Measurements from ENCODE around the gene EFNB2. TPM values are rescaled to one million over a fixed set of nuclear protein-coding genes. Genes with fewer than 3 reads are reported as not detected.

EFNB2 gene
- total RNA-seq, 4 donors from 2014 or later = 4.6 to 32.6 (median 15.9) TPM

- TF ChIP-seq CTCF (IDR thresholded peaks at IDR 0.05; ENCODE audit: low read depth) = no peak
Observed at GRCh38 chr13:106560821-106561220, 25.4 kb upstream of the EFNB2 start.

- TF ChIP-seq CTCF (IDR thresholded peaks at IDR 0.05; ENCODE audit: low read depth) = no peak
Observed at GRCh38 chr13:106558527-106558926, 23.1 kb upstream of the EFNB2 start.

- no peak for TF ChIP-seq CTCF (IDR thresholded peaks at IDR 0.05; ENCODE audit: low read depth)
Observed at GRCh38 chr13:106555631-106556328, 20.3 kb upstream of the EFNB2 start.

GRCh38 chr13:106551751-106552150, 16.3 kb upstream of the EFNB2 start:
- no peak for TF ChIP-seq CTCF (IDR thresholded peaks at IDR 0.05; ENCODE audit: low read depth)

GRCh38 chr13:106551350-106551749, 15.9 kb upstream of the EFNB2 start:
- no peak for TF ChIP-seq CTCF (IDR thresholded peaks at IDR 0.05; ENCODE audit: low read depth)

GRCh38 chr13:106550570-106551135, 15.2 kb upstream of the EFNB2 start:
- TF ChIP-seq CTCF (IDR thresholded peaks at IDR 0.05; ENCODE audit: low read depth) = no peak

- no peak for TF ChIP-seq CTCF (IDR thresholded peaks at IDR 0.05; ENCODE audit: low read depth)
Observed at GRCh38 chr13:106548064-106548696, 12.7 kb upstream of the EFNB2 start.
